ENCODE results near the gene CACNG1.

- TF ChIP-seq POLR2A (IDR thresholded peaks at IDR 0.05) (no peak), CTCF (IDR thresholded peaks at IDR 0.05) (no peak), POLR2AphosphoS5 (IDR thresholded peaks at IDR 0.05) (no peak), EP300 (IDR thresholded peaks at IDR 0.05) (no peak)
Observed at GRCh38 chr17:67069603-67070136, 25.3 kb downstream of the CACNG1 start.
